BE2C (cell line): ENCODE results near the gene ABCA4.

ENCODE experiments used
- DNase-seq: peaks from one replicate; pipeline ENCODE4 v3.0.0-alpha.2; 2020
- H3K27me3 ChIP-seq: fragments of 250-450 bp; sonication (Bioruptor Pico); 2 replicates; pipeline ENCODE4 v1.5.1; 2020; ENCODE audit warnings: mild to moderate bottlenecking
- H3K36me3 ChIP-seq: fragments of 250-450 bp; sonication (Bioruptor Pico); 2 replicates; pipeline ENCODE4 v1.5.1; 2020; ENCODE audit warnings: mild to moderate bottlenecking
- H3K4me1 ChIP-seq: fragments of 250-450 bp; sonication (Bioruptor Pico); 2 replicates; pipeline ENCODE4 v1.5.1; 2020
- H3K4me3 ChIP-seq: 2 replicates; pipeline ENCODE4 v1.5.1; 2011; ENCODE audit warnings: low read depth, low read length
- H3K9me3 ChIP-seq: fragments of 250-450 bp; sonication (Bioruptor Pico); 2 replicates; pipeline ENCODE4 v1.5.1; 2020
- TF ChIP-seq, protein P1 (sequence below): IDR thresholded peaks from 2 replicates; pipeline ENCODE4 v1.5.1; 2012; ENCODE audit warnings: mild to moderate bottlenecking, low read depth, low read length

The ABCA4 gene

GRCh38 chr1:94125551-94126514, 4.9 kb upstream of the ABCA4 start:
- H3K4me1 ChIP-seq, result no peaks in the 10 kb centered on the region
- DNase-seq, result no peak
- TF ChIP-seq, protein P1, sequence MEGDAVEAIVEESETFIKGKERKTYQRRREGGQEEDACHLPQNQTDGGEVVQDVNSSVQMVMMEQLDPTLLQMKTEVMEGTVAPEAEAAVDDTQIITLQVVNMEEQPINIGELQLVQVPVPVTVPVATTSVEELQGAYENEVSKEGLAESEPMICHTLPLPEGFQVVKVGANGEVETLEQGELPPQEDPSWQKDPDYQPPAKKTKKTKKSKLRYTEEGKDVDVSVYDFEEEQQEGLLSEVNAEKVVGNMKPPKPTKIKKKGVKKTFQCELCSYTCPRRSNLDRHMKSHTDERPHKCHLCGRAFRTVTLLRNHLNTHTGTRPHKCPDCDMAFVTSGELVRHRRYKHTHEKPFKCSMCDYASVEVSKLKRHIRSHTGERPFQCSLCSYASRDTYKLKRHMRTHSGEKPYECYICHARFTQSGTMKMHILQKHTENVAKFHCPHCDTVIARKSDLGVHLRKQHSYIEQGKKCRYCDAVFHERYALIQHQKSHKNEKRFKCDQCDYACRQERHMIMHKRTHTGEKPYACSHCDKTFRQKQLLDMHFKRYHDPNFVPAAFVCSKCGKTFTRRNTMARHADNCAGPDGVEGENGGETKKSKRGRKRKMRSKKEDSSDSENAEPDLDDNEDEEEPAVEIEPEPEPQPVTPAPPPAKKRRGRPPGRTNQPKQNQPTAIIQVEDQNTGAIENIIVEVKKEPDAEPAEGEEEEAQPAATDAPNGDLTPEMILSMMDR, result no peak

GRCh38 chr1:94124538-94124937, 3.6 kb upstream of the ABCA4 start:
- Histone ChIP-seq H3K9me3 (no peaks in the 10 kb centered on the region), H3K4me1 (no peaks in the 10 kb centered on the region), H3K27me3 (no peaks in the 10 kb centered on the region), H3K4me3 (no peak overlapping the region), H3K36me3 (no peaks in the 10 kb centered on the region)
- no peak for DNase-seq
- TF ChIP-seq, protein P1, result no peak

More at GRCh38 chr1:94125551-94126514, 4.9 kb upstream of the ABCA4 start:
- Histone ChIP-seq H3K27me3 (no peaks in the 10 kb centered on the region), H3K4me3 (no peak overlapping the region), H3K36me3 (no peaks in the 10 kb centered on the region), H3K9me3 (no peaks in the 10 kb centered on the region)

DNA sequence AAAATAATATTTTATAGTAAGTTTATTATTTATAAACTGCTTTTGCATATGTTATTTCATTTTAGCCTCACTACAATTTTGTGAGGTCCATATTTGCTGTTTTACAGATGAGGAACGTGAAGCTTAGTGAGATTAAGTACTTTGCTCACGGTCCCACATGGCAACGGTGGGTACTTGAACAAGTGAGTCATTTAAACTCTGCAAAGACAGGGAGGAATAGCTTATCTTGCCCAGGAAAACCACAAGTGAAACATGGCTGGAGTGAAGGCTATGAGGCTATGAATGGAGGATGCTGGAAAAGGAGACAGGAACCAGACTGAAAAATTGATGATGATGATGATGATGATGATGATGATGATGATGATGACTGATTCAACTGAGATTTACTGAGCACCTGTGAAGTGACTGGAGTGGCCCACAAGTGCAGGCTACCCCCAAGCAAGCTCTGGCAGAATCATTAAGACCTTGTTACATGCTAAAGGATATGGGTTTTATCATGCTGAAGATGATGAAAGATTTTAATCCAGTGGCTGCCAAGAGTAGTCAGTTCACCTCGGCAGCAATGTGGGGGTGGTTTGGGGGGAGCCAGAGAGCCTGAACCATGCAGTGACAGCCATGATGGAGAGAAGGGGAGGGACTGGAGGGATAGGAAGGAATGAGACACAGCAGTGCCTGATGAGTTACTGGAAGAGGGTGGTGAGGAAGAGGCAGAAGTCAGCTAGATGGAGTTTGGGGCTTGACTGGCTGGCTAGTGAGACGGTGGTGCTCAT, 1.4 kb upstream of the ABCA4 start:
- Histone ChIP-seq H3K9me3 (no peaks in the 10 kb centered on the region), H3K36me3 (no peaks in the 10 kb centered on the region), H3K4me1 (no peaks in the 10 kb centered on the region), H3K27me3 (no peaks in the 10 kb centered on the region), H3K4me3 (no peak overlapping the region)
- DNase-seq, result no peak
- TF ChIP-seq, protein P1, result no peak

GRCh38 chr1:94121411-94121821, 468 bp upstream of the ABCA4 start:
- TF ChIP-seq, protein P1, result no peak
- H3K36me3 ChIP-seq, result no peaks in the 10 kb centered on the region
- H3K9me3 ChIP-seq, result no peaks in the 10 kb centered on the region
- no peak overlapping the region for H3K4me3 ChIP-seq
- peaks cover 7% of the 10 kb centered on the region; the same call in 1 of the 2 replicates for H3K4me1 ChIP-seq
- no peak for DNase-seq
- H3K27me3 ChIP-seq, result no peaks in the 10 kb centered on the region

GRCh38 chr1:94120570-94120901, 412 bp downstream of the ABCA4 start:
- Histone ChIP-seq H3K27me3 (no peaks in the 10 kb centered on the region), H3K9me3 (no peaks in the 10 kb centered on the region), H3K36me3 (no peaks in the 10 kb centered on the region), H3K4me3 (no peak overlapping the region), H3K4me1 (peaks cover 7% of the 10 kb centered on the region; the same call in 1 of the 2 replicates)
- TF ChIP-seq, protein P1, result no peak
- DNase-seq, result no peak
